GM12874 (cell line): Measurements from ENCODE around the gene TPR.

Experiments
- CTCF ChIP-seq: IDR thresholded peaks from 2 replicates; pipeline ENCODE4 v1.5.1; 2011; ENCODE audit warnings: low read depth, mild to moderate bottlenecking, control low read depth, low read length, moderate library complexity; ENCODE audit not compliant: insufficient read depth

The TPR gene

GRCh38 chr1:186374303-186375151 is 526 bp downstream of the TPR start:
- TF ChIP-seq CTCF, result no peak

- TF ChIP-seq CTCF, result no peak
Observed at GRCh38 chr1:186340772-186341171, 34.3 kb downstream of the TPR start.

GRCh38 chr1:186337554-186337953 is 37.5 kb downstream of the TPR start:
- TF ChIP-seq CTCF, result no peak

- peak; percentile 37; the same call in 1 of the 2 replicates for TF ChIP-seq CTCF
Observed at GRCh38 chr1:186330758-186331157, 44.3 kb downstream of the TPR start.

GRCh38 chr1:186327331-186327730 is 47.7 kb downstream of the TPR start:
- TF ChIP-seq CTCF, result no peak

GRCh38 chr1:186326009-186326408 is 49.0 kb downstream of the TPR start:
- TF ChIP-seq CTCF, result no peak

- TF ChIP-seq CTCF, result peak; percentile 37; the same call in 1 of the 2 replicates
Observed at GRCh38 chr1:186325239-186325638, 49.8 kb downstream of the TPR start.
